DMS114 treated with DMSO at 0.1 percent for 48 hours (cell line): ENCODE measurements around the gene IQCN.
A peak's percentile ranks its signal among the peaks of the same experiment; 100 is the strongest.

ENCODE experiments used
- DNase-seq: peaks from one replicate; lab custom pipeline; 2025; ENCODE audit not compliant: unreplicated experiment; lab: John Stamatoyannopoulos, UW

Gene IQCN

DNA sequence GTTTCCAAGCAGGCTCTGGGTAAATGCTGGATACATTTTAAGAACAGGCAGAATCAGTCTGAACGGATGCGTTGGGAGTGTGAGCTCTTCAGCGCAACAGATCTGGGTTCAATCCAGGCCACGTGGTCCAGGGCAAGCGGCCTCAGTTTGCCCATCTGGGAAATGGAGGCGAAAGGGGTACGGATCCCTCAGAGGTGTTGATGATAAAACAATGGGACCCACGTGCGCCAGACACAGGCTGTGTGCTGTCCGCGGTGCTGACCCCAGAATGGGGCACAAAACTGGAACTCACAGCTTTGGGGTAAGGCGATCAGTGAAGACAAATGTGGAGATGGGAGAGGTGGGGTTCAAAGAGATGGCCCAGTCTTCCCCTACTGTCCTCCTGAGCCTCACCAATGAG, 34.9 kb downstream of the IQCN start:
- no peak for DNase-seq

- no peak for DNase-seq
These were observed 40.1 kb downstream of the IQCN start for GRCh38 chr19:18234194-18234593.

DNA sequence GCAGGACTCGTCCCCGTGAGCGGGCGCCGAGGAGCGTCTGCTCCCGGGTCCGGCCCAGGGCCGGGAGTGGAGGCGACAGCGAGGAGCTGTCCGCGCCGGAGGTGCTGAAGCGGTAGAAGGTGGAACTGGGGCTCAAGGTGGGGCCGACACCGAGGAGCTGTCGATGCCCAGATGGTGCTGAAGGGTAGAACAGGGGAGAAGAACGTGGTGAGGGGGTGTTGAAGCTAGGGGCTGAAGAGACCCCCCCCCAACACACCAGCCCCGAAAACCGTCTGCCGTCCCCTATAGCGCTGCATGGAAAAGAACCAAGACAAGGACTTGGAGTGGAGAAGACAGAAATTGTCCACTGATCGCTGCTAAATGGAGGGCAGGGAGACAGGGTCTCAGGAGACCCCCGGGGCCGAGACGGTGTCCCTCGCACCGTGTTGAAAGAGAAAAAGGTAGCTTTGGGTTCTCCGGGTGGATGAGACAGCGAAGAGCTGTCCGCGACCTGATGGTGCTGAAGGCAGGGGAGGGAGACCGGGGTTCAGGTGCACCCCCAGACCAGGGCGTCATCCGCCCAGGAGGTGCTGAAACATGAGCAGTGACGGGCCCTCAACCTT, 40.9 kb downstream of the IQCN start:
- no peak for DNase-seq

- DNase-seq = no peak
These were observed 41.6 kb downstream of the IQCN start for GRCh38 chr19:18232540-18233223.

DNA sequence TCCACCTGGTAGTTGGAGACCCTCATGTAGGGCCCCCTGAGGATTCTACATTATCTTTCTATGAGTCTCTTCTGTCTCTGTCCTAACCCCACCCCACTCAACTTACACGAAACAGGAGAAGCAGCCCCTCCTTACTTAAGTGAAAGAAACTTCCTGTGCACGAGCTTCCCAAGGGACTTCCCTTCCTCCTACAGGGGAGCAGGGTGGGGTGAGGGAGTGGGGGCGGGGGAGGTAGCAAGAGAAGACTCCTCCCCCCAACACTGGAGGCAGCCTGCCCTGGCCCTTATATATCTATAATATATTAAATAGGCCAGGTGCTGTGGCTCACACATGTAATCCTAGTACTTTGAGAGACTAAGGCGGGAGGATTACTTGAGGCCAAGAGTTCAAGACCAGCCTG, 42.5 kb downstream of the IQCN start:
- DNase-seq = no peak

DNA sequence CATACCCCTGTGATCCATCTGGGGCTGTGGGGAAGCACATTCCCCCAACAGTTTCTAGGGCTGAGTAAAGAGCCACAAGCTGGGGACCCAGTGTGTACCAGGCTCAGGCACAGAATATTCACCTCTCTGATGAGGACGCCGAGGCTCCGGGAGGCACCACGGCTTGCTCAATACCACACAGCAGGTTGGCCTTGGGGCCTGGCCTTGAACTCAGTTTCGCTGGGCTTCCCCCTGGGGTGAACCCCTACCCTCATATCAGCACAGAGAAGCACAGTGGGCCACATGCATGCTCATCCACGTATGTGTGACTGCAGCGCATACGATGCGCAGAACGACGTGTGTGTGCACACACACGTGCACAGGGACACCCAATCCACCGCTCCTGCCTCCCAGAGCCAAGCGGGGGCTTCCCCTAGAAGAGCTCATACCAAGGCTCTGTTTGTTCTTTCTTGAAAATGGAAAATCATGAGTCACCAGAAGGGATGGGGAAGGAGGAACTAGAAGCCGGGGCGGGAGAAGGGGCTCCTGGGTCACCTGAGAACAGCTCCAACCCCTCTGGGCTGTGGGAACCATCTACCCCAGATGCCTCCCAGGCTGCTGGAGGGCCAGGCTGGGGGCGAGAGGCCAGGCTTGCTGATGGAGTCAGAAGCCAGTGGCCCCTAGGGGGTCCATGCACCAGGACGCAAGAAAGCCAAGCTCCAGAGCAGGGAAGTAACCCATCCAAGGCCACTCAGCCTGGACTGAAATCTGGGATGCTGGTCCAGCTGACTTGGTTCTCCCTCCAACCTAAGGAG, 43.1 kb downstream of the IQCN start:
- DNase-seq = no peak

- DNase-seq = no peak
These were observed 44.3 kb downstream of the IQCN start for GRCh38 chr19:18229915-18230314.

GRCh38 chr19:18229474-18229873, 44.8 kb downstream of the IQCN start:
- no peak for DNase-seq

- no peak for DNase-seq
These were observed 46.4 kb downstream of the IQCN start for GRCh38 chr19:18227781-18228271.

GRCh38 chr19:18226956-18227780, 47.1 kb downstream of the IQCN start:
- no peak for DNase-seq

- no peak for DNase-seq
These were observed 48.4 kb downstream of the IQCN start, which contains the start of gene PDE4C for GRCh38 chr19:18225702-18226468. TSS of gene PDE4C (minus strand) at chr19:18226438. CDS start at chr19:18226415, 23 bp downstream.

- no peak for DNase-seq
These were observed 48.9 kb downstream of the IQCN start for GRCh38 chr19:18225355-18225701.

GRCh38 chr19:18224525-18225354, 49.5 kb downstream of the IQCN start:
- DNase-seq = peak; percentile 95

- peak; percentile 27 for DNase-seq
These were observed 50.3 kb downstream of the IQCN start for GRCh38 chr19:18223860-18224524.

GRCh38 chr19:18221815-18222725, 52.2 kb downstream of the IQCN start:
- DNase-seq = no peak

DNA sequence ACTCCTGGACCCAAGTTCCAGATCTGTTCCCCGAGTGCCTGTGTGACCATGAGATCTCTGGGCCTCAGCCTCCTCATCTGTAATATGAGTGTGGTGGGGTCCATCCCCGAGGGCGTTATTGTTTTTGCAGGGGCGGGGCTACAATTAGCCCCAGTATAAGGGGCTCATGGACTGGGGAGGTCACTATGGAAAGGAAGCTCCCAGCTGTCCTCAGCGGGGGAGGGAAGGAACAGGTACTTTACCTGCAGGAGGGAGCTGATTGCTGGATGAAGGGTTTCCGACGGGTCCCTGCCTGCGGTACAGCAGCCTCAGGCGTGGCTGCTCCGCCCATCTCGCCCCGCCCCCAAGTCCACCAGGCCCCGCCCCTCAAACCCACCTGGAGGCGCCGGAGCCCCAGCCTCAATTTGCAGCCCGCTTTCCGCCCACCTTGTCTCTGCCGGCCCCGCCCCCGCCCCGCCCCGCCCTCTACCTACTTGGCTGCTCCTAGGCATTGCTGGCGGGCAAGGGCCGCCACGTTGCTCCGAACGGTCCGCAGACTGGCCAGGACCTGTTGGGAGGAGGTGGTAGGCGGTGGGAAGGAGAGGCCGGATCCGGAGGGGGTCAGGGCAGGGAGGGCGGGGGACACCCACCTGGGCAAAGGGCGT, 53.5 kb downstream of the IQCN start:
- no peak for DNase-seq

GRCh38 chr19:18219911-18220631, 54.2 kb downstream of the IQCN start:
- DNase-seq = no peak
